GM08714 (cell line): Measurements from ENCODE around the gene NBAS.

ENCODE experiments used
- H3K4me3 ChIP-seq: fragments of 200-500 bp; sonication (Bioruptor generic); 2 replicates; pipeline ENCODE4 v1.5.1; 2014; ENCODE audit warnings: mild to moderate bottlenecking, low read length, inconsistent platforms
- ZNF274 ChIP-seq: IDR thresholded peaks from 2 replicates; pipeline ENCODE4 v1.6.1; 2012; ENCODE audit warnings: mild to moderate bottlenecking, low read depth, low read length

NBAS gene

DNA sequence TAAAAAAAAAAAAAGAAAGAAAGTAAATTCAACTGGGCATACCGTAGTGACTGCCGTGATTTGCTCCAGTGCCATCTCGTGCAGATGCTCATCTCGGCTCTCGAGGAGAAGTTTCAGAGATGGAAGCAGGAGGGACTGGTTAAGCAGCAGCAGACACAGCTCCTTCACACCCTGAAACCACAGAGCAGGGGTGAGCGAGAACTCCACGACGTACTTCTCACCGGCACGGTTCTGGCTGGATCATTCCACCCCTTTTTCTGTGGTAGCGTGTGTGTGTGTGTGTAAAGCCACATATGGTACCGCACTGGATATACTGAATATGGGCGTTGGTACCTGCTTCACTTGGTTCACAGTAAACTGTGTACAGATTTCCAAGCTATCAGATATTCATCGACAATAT lies 382.2 kb downstream of the NBAS start:
- H3K4me3 ChIP-seq, result no peak overlapping the region
- TF ChIP-seq ZNF274, result no peak

GRCh38 chr2:15177103-15177502 lies 384.0 kb downstream of the NBAS start:
- no peak overlapping the region for H3K4me3 ChIP-seq
- TF ChIP-seq ZNF274, result no peak

- H3K4me3 ChIP-seq, result no peak overlapping the region
- TF ChIP-seq ZNF274, result no peak
Observed at GRCh38 chr2:15176604-15177003, 384.5 kb downstream of the NBAS start.

- no peak overlapping the region for H3K4me3 ChIP-seq
- no peak for TF ChIP-seq ZNF274
Observed at GRCh38 chr2:15174567-15174966, 386.6 kb downstream of the NBAS start.

GRCh38 chr2:15173501-15173900 lies 387.6 kb downstream of the NBAS start:
- TF ChIP-seq ZNF274, result no peak
- H3K4me3 ChIP-seq, result no peak overlapping the region

DNA sequence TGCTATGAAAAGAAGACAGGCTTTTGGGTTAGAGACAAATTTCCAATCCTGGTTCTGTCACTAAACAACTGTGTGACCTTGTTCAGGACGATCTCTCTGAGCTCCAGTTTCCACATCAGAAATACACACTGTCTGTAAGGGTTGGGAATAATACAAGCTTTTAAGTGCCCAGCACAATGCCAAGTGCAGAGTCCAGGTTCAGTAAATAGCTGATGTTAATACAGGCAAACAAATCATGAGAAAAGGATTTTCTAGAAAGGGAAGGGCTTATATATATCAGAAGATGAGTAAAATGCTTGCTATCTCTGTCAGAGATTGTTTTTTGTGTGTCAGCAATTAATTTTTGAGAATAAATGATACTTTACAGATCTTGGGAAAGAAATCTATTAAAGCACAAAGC lies 388.3 kb downstream of the NBAS start:
- H3K4me3 ChIP-seq, result no peak overlapping the region
- no peak for TF ChIP-seq ZNF274

DNA sequence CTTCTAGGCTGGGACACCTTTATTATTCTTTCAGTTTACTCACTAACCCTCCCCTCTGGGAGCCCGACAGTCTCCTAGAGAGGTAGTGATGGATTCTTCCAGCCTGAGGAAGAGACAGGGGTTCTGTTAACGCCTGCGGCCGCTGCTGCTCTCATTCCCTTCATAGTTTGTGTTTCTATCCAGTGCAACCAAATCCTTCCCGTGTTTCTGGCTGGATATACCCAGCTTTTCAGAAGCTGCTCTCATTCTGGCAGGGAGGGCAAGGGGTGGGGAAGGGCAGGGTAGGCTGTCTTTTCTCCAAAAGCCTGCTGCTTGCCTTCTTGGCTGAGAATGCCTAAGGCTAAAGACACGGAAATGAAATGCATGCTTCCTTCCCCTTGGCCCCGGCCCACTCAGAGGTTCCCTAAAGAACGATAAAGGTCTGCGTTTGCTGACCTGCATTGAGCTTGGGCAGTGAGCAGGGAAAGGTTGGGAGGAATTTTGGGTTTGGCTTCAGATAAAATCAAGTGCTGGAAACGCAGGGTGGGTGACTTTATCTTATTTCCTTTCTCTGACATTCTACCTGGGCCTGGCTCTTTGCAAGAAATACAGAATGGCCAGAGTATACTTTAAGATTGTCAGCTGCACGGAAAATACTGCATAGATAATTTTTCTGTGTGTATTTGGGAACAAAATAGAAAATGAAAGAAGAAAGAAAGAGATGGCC lies 390.9 kb downstream of the NBAS start:
- no peak for TF ChIP-seq ZNF274

DNA sequence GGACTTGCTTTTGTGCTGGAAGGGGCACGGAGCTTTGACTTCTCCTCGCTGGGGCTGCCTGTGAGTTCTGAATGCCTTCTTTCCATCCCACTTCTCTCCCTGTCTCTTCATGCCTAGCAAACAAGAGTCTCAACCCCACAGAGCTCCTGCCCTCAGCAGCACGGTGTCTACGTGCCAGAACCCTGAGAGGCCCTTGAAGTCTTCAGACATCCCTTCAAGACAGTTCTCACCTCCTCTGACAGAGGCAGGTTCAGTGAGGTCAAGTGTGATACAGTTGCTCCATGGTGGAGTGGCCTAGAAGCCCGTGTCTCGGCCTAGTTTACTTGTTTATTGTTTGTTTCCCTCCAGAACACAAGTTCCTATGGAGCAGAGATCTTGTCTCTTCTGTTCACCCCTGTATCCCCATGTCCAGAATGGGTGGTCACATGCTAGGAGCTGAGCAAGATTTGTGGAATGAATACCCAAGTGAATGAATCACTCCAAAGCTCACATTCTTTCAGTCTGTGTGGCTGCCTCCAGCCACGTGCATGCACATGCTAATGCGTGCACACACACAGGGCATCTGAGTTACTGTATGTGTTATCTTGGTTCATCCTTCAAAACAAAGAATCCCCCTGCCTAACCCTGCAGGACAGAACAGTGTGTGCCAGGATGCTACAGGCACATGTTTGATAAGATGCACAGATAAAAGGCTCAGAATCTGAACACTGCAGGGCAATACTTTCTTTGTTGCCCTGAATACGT lies 391.6 kb downstream of the NBAS start:
- no peak overlapping the region for H3K4me3 ChIP-seq
- no peak for TF ChIP-seq ZNF274

More for the DNA sequence above, 390.9 kb downstream of the NBAS start:
- H3K4me3 ChIP-seq, result no peak overlapping the region

- no peak overlapping the region for H3K4me3 ChIP-seq
- no peak for TF ChIP-seq ZNF274
Observed at GRCh38 chr2:15168116-15168515, 393.0 kb downstream of the NBAS start.

DNA sequence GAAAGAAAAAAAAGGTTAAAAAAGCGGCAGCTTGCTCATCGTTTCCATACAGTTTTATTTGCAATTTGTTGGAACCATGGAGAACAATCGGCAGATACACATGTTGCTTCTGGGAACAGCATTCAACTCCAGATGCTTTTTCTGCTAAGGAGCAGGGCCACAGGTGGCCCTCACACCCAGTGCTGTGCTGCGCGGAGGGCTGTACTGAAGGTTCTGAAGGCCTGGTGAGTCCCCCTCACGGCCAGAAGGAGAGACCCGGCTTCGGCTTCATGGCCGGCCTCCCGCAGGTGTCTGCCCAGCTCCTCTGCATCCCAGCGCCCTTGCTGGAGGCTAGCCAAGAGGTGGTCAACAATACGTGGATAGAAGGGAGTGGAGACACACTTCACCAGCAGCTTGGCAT lies 394.3 kb downstream of the NBAS start:
- no peak overlapping the region for H3K4me3 ChIP-seq
- TF ChIP-seq ZNF274, result no peak

DNA sequence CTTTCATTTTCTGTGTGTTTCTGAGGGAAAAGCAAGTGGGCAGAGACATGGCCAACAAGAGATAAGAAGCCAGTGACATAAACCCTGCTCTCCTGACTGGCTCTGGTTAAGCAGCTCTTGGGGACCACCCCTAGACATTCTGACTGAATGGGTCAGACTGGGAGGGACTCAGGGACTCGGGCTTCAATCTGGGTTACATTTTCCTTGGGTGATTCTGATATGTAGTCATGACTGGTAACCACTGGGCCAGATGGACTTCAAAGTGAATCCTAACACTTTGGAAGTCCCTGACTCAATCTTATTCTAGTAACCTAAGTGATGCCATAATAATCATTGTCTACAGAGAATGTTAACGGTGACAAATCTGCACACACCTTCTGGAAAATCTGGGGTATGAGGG lies 397.8 kb downstream of the NBAS start:
- no peak for TF ChIP-seq ZNF274
- H3K4me3 ChIP-seq, result no peak overlapping the region

DNA sequence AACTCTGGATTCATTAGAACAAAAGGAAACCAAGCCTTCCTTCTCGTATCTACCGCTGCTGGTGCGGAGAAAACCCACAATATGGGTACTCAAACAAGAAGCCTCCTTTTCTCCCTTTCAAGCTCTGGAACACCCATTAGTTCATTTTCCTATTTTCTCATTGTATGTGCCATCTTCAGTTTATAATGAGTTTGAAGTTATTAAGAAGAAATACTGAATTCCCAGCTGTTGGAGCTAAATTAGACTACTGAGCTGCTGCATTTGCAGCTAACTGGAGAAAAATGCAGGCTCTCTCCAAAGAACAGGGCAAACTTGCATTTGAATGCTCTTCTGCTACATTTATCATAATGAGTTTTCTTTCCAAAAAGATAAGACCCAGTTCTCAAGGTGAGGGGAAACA lies 398.5 kb downstream of the NBAS start:
- no peak overlapping the region for H3K4me3 ChIP-seq
- TF ChIP-seq ZNF274, result no peak

DNA sequence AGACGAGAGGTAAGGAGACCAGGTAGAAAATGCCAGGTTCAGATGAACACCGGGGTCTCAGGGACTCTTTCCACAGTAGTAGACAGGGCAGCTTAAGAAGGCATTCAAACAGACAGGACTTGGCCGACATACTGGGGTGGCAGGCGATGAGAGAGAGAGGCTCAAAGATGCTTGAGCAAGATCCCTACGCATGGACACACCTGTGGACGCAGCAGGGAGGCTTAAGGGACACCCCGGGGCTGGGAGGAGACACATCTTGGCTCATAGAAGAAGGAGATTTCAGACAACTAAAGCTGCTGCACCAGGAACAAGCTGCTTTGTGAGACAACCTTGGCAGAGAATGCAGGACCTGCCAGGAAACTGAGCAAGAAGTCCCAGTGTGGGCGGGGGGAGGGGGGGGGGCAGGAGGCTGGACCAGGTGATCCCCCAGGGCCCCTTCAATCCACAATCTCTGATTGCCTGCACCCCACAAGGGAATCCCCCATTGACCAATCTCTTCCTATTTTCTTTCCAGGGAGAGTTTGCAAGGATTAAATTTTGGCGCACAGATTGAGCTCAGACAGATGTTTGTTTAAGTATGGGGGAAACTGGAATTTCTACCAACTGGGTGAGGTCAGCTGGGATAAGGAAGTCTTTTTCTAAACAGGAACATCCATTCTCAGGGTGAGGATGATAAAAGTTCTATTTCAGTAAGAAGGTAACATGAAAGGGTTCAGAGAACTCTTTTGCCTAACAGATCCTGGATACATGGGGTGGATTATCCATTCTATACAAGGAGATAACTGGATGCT lies 400.7 kb downstream of the NBAS start:
- TF ChIP-seq ZNF274, result no peak
- H3K4me3 ChIP-seq, result no peak overlapping the region

DNA sequence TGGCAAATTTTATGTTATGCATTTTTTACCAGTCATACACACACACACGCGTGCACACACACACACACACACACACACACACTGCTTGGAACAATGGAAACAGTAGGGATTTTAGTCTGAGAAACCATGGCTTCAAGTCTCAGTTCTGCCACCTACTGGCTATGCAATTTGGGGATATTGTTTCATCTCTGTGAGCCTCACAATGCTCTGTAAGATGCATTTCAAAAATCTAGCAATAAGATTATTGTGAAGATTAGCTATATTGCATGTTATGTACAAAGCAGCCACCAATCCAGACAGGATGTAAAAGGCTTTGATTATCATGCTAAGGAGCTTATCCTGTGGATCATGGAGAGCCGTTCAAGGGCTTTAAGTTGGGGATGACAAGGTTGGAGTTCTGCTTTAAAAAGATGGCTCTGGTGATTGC lies 401.4 kb downstream of the NBAS start:
- H3K4me3 ChIP-seq, result no peak overlapping the region
- no peak for TF ChIP-seq ZNF274

GRCh38 chr2:15159206-15159605 lies 401.9 kb downstream of the NBAS start:
- no peak for TF ChIP-seq ZNF274
- H3K4me3 ChIP-seq, result no peak overlapping the region
